Pericardium fibroblast (primary cell): Measurements from ENCODE around the gene SWSAP1. TPM values are rescaled to one million over a fixed set of nuclear protein-coding genes. Genes with fewer than 3 reads are reported as not detected.

Experiments used
- total RNA-seq: library from RNA; depleted of rRNA; stranded (reverse); fragments of >200 nt; gene quantifications from 2 replicates; pipeline ENCODE4 v1.2.3, GENCODE V29; 2015

SWSAP1 gene
- 1.2 and 3.9 TPM in 2 replicates for total RNA-seq

DNA sequence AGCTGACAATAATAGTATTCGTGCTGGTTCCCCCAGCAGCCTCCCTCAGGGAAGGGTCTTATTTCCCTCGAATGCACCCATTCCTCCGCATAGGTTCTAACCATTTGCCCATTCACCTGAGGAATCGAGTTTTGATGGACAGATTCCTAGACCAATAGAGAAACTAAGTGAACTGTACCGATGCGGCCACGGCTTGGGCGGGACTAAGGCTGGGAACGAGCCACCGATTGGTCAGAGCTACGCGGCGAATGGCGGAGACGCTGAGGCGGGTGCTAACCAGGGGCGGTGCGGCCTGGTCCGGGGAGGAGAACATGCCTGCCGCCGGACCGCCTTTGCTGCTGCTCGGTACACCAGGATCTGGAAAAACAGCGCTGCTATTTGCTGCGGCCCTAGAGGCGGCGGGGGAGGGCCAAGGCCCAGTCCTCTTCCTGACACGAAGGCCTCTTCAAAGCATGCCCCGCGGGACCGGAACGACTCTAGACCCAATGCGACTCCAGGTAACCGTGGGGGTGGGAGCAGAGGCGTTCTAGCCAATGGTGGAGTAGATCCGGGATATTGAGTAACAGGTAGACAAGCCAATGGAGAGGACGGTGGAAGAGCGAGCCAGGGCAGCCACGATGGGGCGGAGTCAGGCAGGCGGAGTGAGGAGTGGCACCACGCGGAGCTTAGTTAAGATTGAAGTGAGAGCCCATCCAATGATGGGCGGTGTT, at the start of gene SWSAP1:
Gene SWSAP1, plus strand, starts transcription at position 234 of the 710 bp plus-strand sequence. Its CDS starts 15 bp downstream, at position 249.

GRCh38 chr19:11339254-11340098, 35.0 kb upstream of the SWSAP1 start, which contains the start of gene RAB3D:
RAB3D (minus strand) TSS chr19:11339657; CDS start chr19:11337399, 2,258 bp downstream.

DNA sequence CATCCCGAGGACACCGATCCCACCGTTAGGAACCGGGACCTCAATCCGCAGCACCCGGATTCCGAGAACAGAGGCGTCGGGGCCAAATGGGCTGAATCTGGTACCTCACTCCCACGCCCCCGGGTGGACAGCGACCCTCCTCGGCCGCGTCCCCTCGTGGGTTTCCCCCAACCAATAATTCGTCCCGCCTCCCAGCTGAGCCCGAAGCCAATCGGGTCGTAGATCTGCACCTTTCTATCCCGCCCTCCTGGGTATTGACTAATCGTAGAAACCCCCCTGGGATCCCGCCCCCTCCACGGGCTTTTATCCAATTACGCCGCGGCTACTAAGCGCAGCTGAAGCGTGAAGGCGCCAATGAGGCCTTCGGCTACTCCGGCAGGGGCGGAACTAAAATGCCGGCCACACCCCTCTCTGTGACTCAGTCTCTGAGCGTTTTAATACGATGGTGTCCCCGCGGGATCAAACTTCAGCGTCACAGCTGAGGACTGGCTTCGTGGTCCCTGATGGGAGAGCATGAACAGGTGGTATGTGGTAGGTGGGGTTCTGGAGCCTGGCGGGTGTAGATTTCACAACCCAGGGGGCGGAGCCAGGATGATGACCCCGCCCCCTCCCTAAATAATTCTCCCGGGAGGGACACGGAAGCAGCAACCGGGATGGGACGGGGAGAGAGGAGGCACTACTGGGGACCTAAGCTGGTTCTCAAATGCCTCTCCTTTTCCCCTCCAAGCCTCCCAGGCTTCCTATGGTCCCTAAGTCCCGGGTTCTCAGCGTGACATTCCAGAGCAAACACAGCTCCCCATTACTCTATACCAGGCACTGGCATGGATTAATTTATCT, 28.1 kb upstream of the SWSAP1 start, which contains the start of the genes CCDC159 and TMEM205:
Gene CCDC159, plus strand, starts transcription at position 416 of the 837 bp plus-strand sequence. Its CDS starts 88 bp downstream, at position 504.
Gene TMEM205, minus strand, starts transcription at position 165 of the 837 bp plus-strand sequence. CDS start 649 bp downstream, outside the sequence.

GRCh38 chr19:11355160-11356073, 19.0 kb upstream of the SWSAP1 start, which contains the start of gene PLPPR2:
PLPPR2 (plus strand) TSS chr19:11355432; CDS start chr19:11357674, 2,242 bp downstream.

GRCh38 chr19:11418549-11419506, 44.4 kb downstream of the SWSAP1 start, which contains the start of gene RGL3:
RGL3 (minus strand) TSS chr19:11419314; CDS start chr19:11419278, 36 bp downstream.

Other genes with a start within 250 kb of the SWSAP1 start
- gene SPC24, start 218.9 kb upstream of the SWSAP1 start, total RNA-seq, result 1.5 and 4.3 TPM in 2 replicates
- 263 and 269 TPM in 2 replicates for gene KANK2, start 177.1 kb upstream of the SWSAP1 start, total RNA-seq
- gene ANGPTL8, start 135.0 kb upstream of the SWSAP1 start, total RNA-seq, result 0.43 TPM in 1 of 2 replicates, not detected in the other
- 13.5 and 20.3 TPM in 2 replicates for gene DOCK6, start 112.1 kb upstream of the SWSAP1 start, total RNA-seq
- gene TSPAN16, start 78.5 kb upstream of the SWSAP1 start, total RNA-seq, result not detected in 2 replicates
- 9.9 and 14.2 TPM in 2 replicates for gene RAB3D, start 35.0 kb upstream of the SWSAP1 start, total RNA-seq
- 80.3 and 137 TPM in 2 replicates for gene TMEM205, start 28.4 kb upstream of the SWSAP1 start, total RNA-seq
- gene CCDC159, start 28.1 kb upstream of the SWSAP1 start, total RNA-seq, result 10.4 and 23.8 TPM in 2 replicates
- gene PLPPR2, start 19.2 kb upstream of the SWSAP1 start, total RNA-seq, result 33.5 and 50.5 TPM in 2 replicates
- 5.9 and 8.8 TPM in 2 replicates for gene EPOR, start 9.6 kb downstream of the SWSAP1 start, total RNA-seq
- 0.12 TPM in 1 of 2 replicates, not detected in the other for gene RGL3, start 44.6 kb downstream of the SWSAP1 start, total RNA-seq
- gene ODAD3, start 60.5 kb downstream of the SWSAP1 start, total RNA-seq, result 0.09 and 0.23 TPM in 2 replicates
- 238 and 256 TPM in 2 replicates for gene PRKCSH, start 61.0 kb downstream of the SWSAP1 start, total RNA-seq
- not detected in 2 replicates for gene ELAVL3, start 106.4 kb downstream of the SWSAP1 start, total RNA-seq
- 3.6 and 3.9 TPM in 2 replicates for gene ZNF653, start 131.2 kb downstream of the SWSAP1 start, total RNA-seq
- gene ECSIT, start 154.5 kb downstream of the SWSAP1 start, total RNA-seq, result 39.7 and 61.2 TPM in 2 replicates
- 12.2 and 33.3 TPM in 2 replicates for gene CNN1, start 164.2 kb downstream of the SWSAP1 start, total RNA-seq
- gene ELOF1, start 184.6 kb downstream of the SWSAP1 start, total RNA-seq, result 42.6 and 44.1 TPM in 2 replicates
- not detected in 2 replicates for gene ACP5, start 203.0 kb downstream of the SWSAP1 start, total RNA-seq
- 9.4 and 9.5 TPM in 2 replicates for gene ZNF627, start 222.8 kb downstream of the SWSAP1 start, total RNA-seq